ENCODE results near the gene PPIE. TPM values are rescaled to one million over a fixed set of nuclear protein-coding genes. Genes with fewer than 3 reads are reported as not detected.
A peak's percentile ranks its signal among the peaks of the same experiment; 100 is the strongest.

Gene PPIE
- total RNA-seq, 4 donors from 2014 or later, result 38.5 to 45.1 (median 42.0) TPM

- H3K4me1 ChIP-seq, result peaks cover 0 to 23% (median 0%) of the 10 kb centered on the region in 3 donors
- peaks cover 28% of the 10 kb centered on the region for H3K27me3 ChIP-seq
- no peak overlapping the region for H3K4me3 ChIP-seq
- H3K27ac ChIP-seq, result no peak overlapping the region
- no peaks in the 10 kb centered on the region for H3K9me3 ChIP-seq
- no peaks in the 10 kb centered on the region for H3K36me3 ChIP-seq
- TF ChIP-seq POLR2A (IDR thresholded peaks at IDR 0.05), result no peak
- no peak for TF ChIP-seq EP300 (IDR thresholded peaks at IDR 0.05)
- no peak for TF ChIP-seq CTCF (IDR thresholded peaks at IDR 0.05)
- no peak for TF ChIP-seq POLR2AphosphoS5 (IDR thresholded peaks at IDR 0.05)
- WGBS, 2 donors (ENCODE audit: low coverage in 1 of 2), result 38 to 40% methylated on average over 2 to 3 of the region's 3 CpGs
- no peak for ATAC-seq
Measured at GRCh38 chr1:39732730-39733129, 6.0 kb upstream of the PPIE start.

DNA sequence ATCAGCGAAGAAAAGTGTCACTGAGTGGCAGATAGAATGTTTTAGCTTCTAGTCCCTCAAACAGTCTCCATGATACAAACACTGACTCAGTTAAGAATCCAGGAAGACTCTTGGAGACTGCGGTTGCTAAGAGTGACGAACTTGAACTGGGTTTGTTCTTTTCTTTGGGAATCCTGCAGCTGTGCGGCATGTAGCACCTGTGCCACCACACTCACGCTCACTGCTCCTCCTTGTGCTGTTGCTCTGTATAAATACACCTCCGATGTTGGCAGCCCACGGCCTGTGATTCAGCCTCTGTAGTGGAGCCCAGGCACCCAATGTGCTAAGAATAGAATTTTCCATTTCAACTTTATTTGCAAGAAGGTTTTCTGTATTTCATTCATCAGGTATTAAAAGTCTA lies 5.5 kb upstream of the PPIE start:
- ATAC-seq, result no peak
- peaks cover 24% of the 10 kb centered on the region for H3K27me3 ChIP-seq
- peaks cover 0 to 25% (median 0%) of the 10 kb centered on the region in 3 donors for H3K4me1 ChIP-seq
- no peaks in the 10 kb centered on the region for H3K36me3 ChIP-seq
- no peaks in the 10 kb centered on the region for H3K9me3 ChIP-seq
- H3K27ac ChIP-seq, result peak overlapping the region in 2 of 4 donors; percentile 14 to 28
- no peak overlapping the region for H3K4me3 ChIP-seq
- 20 to 37% methylated on average over 6 to 7 of the region's 7 CpGs for WGBS, 2 donors (ENCODE audit: low coverage in 1 of 2)
- no peak for TF ChIP-seq POLR2A (IDR thresholded peaks at IDR 0.05)

GRCh38 chr1:39735731-39736130 lies 3.0 kb upstream of the PPIE start:
- Histone ChIP-seq H3K4me3 (no peak overlapping the region), H3K36me3 (peaks cover 0 to 8% of the 10 kb centered on the region in 2 donors), H3K27me3 (peaks cover 10% of the 10 kb centered on the region), H3K9me3 (no peaks in the 10 kb centered on the region), H3K4me1 (peaks cover 0 to 46% (median 10%) of the 10 kb centered on the region in 3 donors), H3K27ac (no peak overlapping the region)
- 44 to 80% methylated on average over 1 to 3 of the region's 3 CpGs for WGBS, 2 donors (ENCODE audit: low coverage in 1 of 2)
- ATAC-seq, result no peak
- TF ChIP-seq POLR2A (IDR thresholded peaks at IDR 0.05) (no peak), EP300 (IDR thresholded peaks at IDR 0.05) (no peak), POLR2AphosphoS5 (IDR thresholded peaks at IDR 0.05) (no peak), CTCF (IDR thresholded peaks at IDR 0.05) (no peak)

- WGBS, 2 donors (ENCODE audit: low coverage in 1 of 2), result 74 to 78% methylated on average over 4 to 5 of the region's 9 CpGs
- peaks cover 0 to 47% (median 10%) of the 10 kb centered on the region in 3 donors for H3K4me1 ChIP-seq
- peaks cover 0 to 27% of the 10 kb centered on the region in 2 donors for H3K36me3 ChIP-seq
- TF ChIP-seq EP300 (IDR thresholded peaks at IDR 0.05) (no peak), CTCF (IDR thresholded peaks at IDR 0.05) (no peak), POLR2AphosphoS5 (IDR thresholded peaks at IDR 0.05) (no peak), POLR2A (IDR thresholded peaks at IDR 0.05) (no peak)
- ATAC-seq, result no peak
- H3K9me3 ChIP-seq, result no peaks in the 10 kb centered on the region
- no peak overlapping the region for H3K27ac ChIP-seq
- H3K4me3 ChIP-seq, result no peak overlapping the region
- peaks cover 10% of the 10 kb centered on the region for H3K27me3 ChIP-seq
Measured at GRCh38 chr1:39737546-39738169, 1.0 kb upstream of the PPIE start.

DNA sequence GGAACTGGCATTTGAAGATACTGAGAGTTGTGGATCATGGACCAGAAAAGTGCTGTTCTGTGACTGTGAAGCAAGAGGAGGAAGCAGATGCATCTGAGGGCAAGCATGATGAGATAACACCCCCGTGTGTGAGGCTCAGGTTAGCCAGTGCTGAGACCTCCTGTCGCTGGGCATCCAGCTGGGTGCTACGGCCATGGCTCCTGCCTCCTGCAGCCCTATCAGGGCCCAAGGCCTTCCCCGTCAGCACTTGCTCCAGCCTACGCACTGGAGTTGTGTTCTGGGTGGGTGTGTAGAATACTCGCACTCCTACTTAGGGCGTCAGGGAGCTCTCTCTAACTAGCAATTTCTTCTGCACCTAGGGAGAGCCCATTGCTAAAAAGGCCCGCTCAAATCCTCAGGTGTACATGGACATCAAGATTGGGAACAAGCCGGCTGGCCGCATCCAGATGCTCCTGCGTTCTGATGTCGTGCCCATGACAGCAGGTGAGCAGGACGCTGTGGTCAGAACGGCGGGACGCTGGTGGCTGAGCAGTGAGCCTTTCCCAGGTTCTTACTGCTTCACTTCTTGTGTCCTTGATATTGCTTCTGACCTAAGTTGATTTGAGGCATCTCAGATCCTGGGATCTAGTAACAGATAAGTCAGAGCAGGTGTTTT lies 6.5 kb downstream of the PPIE start:
- Histone ChIP-seq H3K4me1 (peaks cover 0 to 7% (median under 1%) of the 10 kb centered on the region in 3 donors), H3K4me3 (no peak overlapping the region), H3K36me3 (peaks cover 7 to 99% of the 10 kb centered on the region in 2 donors), H3K27ac (no peak overlapping the region), H3K27me3 (no peaks in the 10 kb centered on the region), H3K9me3 (no peaks in the 10 kb centered on the region)
- WGBS, 2 donors (ENCODE audit: low coverage in 1 of 2), result 97% methylated on average over 16 of the region's 16 CpGs; no CpG with 5 or more reads in 1 of the 2 donors
- no peak for ATAC-seq
- TF ChIP-seq POLR2AphosphoS5 (IDR thresholded peaks at IDR 0.05), result no peak
- no peak for TF ChIP-seq POLR2A (IDR thresholded peaks at IDR 0.05)
- TF ChIP-seq CTCF (IDR thresholded peaks at IDR 0.05), result no peak
- TF ChIP-seq EP300 (IDR thresholded peaks at IDR 0.05), result no peak

Measured in gastroesophageal sphincter (tissue), 4 donors.